Prostate gland (tissue), 2 donors: ENCODE measurements around the gene CAMK2N2.

ENCODE experiments used
- POLR2A ChIP-seq: fragments of 450-650 bp; IDR thresholded peaks from one replicate; pipeline ENCODE4 v1.6.1; 2016; ENCODE audit warnings: antibody characterized with exemption, mild to moderate bottlenecking
- POLR2AphosphoS5 ChIP-seq: sonication (generic); formaldehyde crosslinking; IDR thresholded peaks from one replicate; pipeline ENCODE4 v1.6.1; 2017; ENCODE audit warnings: antibody characterized with exemption
- TF ChIP-seq, protein P1 (sequence below), 4 experiments: fragments of 200-600 bp in 2 of 4; fragments of 450-650 bp in 2 of 4; sonication (generic) in 2 of 4; IDR thresholded peaks; 1 replicate in 3 of 4; 2 replicates in 1 of 4; pipeline ENCODE4 v1.5.1; 2016 to 2019; ENCODE audit warnings: antibody characterized with exemption in 4 of 4, mild to moderate bottlenecking in 2 of 4, moderate library complexity in 2 of 4

DNA sequence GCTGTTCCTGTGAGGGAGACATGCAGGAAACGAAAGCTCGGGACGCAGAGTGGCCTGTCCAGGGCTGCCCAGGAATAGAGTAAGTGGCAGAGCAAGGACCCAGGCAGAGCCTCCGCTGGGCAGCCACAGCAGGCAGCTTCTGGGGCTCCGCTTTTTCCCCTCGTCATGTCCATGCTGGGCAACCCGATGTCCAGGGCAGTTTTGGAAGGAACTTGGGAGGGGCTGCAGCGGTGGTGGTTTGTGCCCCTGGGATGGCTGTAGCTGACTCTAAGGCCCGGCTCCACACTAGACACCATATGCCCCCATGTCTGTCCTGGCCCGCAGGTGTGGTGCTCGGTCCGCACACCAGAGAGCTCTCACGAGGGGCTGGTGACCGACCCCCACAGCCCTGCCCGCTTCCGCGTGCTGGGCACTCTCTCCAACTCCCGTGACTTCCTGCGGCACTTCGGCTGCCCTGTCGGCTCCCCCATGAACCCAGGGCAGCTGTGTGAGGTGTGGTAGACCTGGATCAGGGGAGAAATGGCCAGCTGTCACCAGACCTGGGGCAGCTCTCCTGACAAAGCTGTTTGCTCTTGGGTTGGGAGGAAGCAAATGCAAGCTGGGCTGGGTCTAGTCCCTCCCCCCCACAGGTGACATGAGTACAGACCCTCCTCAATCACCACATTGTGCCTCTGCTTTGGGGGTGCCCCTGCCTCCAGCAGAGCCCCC lies 30.5 kb upstream of the CAMK2N2 start:
- TF ChIP-seq, protein P1, sequence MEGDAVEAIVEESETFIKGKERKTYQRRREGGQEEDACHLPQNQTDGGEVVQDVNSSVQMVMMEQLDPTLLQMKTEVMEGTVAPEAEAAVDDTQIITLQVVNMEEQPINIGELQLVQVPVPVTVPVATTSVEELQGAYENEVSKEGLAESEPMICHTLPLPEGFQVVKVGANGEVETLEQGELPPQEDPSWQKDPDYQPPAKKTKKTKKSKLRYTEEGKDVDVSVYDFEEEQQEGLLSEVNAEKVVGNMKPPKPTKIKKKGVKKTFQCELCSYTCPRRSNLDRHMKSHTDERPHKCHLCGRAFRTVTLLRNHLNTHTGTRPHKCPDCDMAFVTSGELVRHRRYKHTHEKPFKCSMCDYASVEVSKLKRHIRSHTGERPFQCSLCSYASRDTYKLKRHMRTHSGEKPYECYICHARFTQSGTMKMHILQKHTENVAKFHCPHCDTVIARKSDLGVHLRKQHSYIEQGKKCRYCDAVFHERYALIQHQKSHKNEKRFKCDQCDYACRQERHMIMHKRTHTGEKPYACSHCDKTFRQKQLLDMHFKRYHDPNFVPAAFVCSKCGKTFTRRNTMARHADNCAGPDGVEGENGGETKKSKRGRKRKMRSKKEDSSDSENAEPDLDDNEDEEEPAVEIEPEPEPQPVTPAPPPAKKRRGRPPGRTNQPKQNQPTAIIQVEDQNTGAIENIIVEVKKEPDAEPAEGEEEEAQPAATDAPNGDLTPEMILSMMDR (IDR thresholded peaks at IDR 0.05), result no peak
- TF ChIP-seq POLR2A (no peak), POLR2AphosphoS5 (no peak)
